Tibial artery (tissue), 4 donors: ENCODE results near the gene SPINK1.

Experiments
- DNase-seq, 2 donors: peaks; one replicate each; pipeline ENCODE4 v3.0.0-alpha.2; 2019
- H3K27ac ChIP-seq, 2 donors: fragments of 200-600 bp; sonication (generic) in 1 of 2; 1 replicate in 1 of 2; 2 replicates in 1 of 2; pipeline ENCODE4 v1.5.1; 2018 to 2019; ENCODE audit warnings: mild to moderate bottlenecking in 1 of 2
- H3K27me3 ChIP-seq, 2 donors: fragments of 200-600 bp; sonication (generic) in 1 of 2; one replicate each; pipeline versions ENCODE4 v1.5.1 to v1.6.0; 2016 to 2019
- H3K36me3 ChIP-seq, 3 donors: fragments of 200-600 bp; sonication (generic) in 2 of 3; one replicate each; pipeline ENCODE4 v1.5.1; 2016 to 2019; ENCODE audit warnings: mild to moderate bottlenecking in 2 of 3
- H3K4me1 ChIP-seq, 4 donors: fragments of 200-600 bp; sonication (generic) in 2 of 4; 1 replicate in 3 of 4; 2 replicates in 1 of 4; pipeline ENCODE4 v1.5.1; 2016 to 2019
- H3K4me3 ChIP-seq, 2 donors: fragments of 200-600 bp; sonication (generic) in 1 of 2; 1 replicate in 1 of 2; 2 replicates in 1 of 2; pipeline ENCODE4 v1.5.1; 2018 to 2019; ENCODE audit warnings: mild to moderate bottlenecking in 2 of 2
- H3K9me3 ChIP-seq, 3 donors: fragments of 200-600 bp; sonication (generic) in 1 of 3; one replicate each; pipeline ENCODE4 v1.5.1; 2016 to 2019
- CTCF ChIP-seq, 2 experiments: fragments of 200-600 bp in 1 of 2; fragments of 450-650 bp in 1 of 2; IDR thresholded peaks; one replicate each; pipeline ENCODE4 v1.5.1; 2017 to 2019; ENCODE audit warnings: antibody characterized with exemption in 2 of 2, mild to moderate bottlenecking in 1 of 2, moderate library complexity in 1 of 2
- intact Hi-C: fragments of 100-400 bp; cut with DNase I; formaldehyde crosslinking; loops from one replicate; pipeline ENCODE4 v1.15.0; 2023; ENCODE audit warnings: low total_unique reads

Gene SPINK1

DNA sequence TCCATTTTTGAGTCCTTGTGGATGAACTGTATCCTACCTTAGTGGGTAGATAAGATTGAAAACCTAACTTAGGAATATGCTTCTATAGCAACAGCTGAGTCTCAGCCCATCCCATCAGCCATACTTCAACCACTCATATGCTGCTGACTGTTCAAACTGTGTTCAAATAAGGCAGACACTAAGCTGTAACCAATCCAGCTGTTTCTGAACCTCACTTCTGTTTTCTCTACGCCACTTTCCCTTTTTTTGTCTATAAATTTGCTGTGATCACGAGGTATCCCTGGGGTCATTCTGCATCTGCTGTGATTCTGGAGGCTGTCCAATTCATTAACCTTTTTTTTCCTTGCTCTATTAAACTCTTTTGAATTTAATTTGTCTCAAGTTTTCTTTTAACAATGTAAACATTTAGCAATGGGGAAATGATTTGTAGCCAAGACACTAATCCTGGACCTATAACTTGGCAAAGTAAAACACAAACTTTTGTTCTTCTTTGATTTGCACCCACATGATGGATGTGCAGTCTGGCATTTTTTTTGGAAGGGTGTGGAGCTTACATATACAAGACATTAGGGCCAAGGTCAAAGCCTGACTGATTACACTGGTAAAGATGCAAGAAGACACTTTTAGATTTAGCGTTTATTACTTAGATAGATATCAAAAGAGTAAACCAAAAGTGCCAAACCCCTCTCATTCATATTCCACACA lies 32.1 kb upstream of the SPINK1 start:
- Histone ChIP-seq H3K27me3 (no peaks in the 10 kb centered on the region), H3K4me3 (no peak overlapping the region), H3K9me3 (no peaks in the 10 kb centered on the region), H3K27ac (no peak overlapping the region), H3K36me3 (no peaks in the 10 kb centered on the region), H3K4me1 (no peaks in the 10 kb centered on the region)
- TF ChIP-seq CTCF (IDR thresholded peaks at IDR 0.05) = no peak
- intact Hi-C loops = no loop called here
- DNase-seq = no peak

DNA sequence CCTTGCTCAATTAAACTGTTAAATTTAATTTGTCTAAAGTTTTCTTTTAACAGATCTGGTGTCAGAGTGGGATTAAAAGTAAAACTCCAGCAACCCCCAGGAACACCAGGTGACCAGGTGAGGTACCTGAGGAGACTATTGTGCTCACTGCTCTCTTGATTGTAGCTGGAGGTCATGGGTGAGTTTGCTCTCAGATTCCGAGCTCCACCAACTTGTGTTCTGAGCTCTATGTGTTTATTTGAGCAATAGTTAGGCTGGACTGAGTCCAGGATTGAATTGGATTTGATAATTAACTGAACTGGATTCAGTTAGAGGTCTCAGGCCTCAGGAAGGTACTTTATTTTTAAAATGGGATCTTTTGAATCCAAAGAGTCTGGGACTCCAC lies 29.2 kb upstream of the SPINK1 start:
- intact Hi-C loops = no loop called here

GRCh38 chr5:147859962-147860640 lies 28.6 kb upstream of the SPINK1 start:
- DNase-seq = no peak
- TF ChIP-seq CTCF (IDR thresholded peaks at IDR 0.05) = no peak
- no peaks in the 10 kb centered on the region for H3K4me1 ChIP-seq
- H3K27ac ChIP-seq = no peak overlapping the region
- no peak overlapping the region for H3K4me3 ChIP-seq
- intact Hi-C loops = no loop called here
- no peaks in the 10 kb centered on the region for H3K9me3 ChIP-seq
- no peaks in the 10 kb centered on the region for H3K27me3 ChIP-seq
- no peaks in the 10 kb centered on the region for H3K36me3 ChIP-seq

More for the DNA sequence above, 29.2 kb upstream of the SPINK1 start:
- no peak overlapping the region for H3K4me3 ChIP-seq
- no peaks in the 10 kb centered on the region for H3K4me1 ChIP-seq
- no peak for DNase-seq
- H3K36me3 ChIP-seq = no peaks in the 10 kb centered on the region
- H3K27ac ChIP-seq = no peak overlapping the region
- no peaks in the 10 kb centered on the region for H3K27me3 ChIP-seq
- no peak for TF ChIP-seq CTCF (IDR thresholded peaks at IDR 0.05)
- no peaks in the 10 kb centered on the region for H3K9me3 ChIP-seq

DNA sequence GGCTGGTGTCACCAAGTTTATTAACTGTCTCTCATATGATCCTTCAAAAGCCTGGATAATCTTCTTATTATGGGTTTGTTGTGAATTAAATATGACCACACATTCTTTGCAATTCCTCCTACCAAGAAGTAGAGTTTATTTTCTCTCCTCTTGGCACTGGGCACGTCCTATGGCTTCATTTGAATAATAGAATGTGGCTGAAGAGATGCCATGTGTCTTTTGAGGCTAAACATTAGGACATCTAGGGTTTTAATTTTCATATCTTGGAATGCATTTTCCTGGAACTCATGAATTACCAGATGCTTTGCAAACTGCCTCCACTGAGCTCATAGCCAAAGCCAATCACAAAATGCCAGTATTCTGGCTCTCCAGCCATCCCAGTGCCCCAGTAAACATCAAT lies 27.1 kb upstream of the SPINK1 start:
- Histone ChIP-seq H3K4me1 (no peaks in the 10 kb centered on the region), H3K9me3 (no peaks in the 10 kb centered on the region), H3K36me3 (no peaks in the 10 kb centered on the region), H3K27me3 (no peaks in the 10 kb centered on the region), H3K4me3 (no peak overlapping the region), H3K27ac (no peak overlapping the region)
- no peak for TF ChIP-seq CTCF (IDR thresholded peaks at IDR 0.05)
- DNase-seq = no peak
- intact Hi-C loops = no loop called here

DNA sequence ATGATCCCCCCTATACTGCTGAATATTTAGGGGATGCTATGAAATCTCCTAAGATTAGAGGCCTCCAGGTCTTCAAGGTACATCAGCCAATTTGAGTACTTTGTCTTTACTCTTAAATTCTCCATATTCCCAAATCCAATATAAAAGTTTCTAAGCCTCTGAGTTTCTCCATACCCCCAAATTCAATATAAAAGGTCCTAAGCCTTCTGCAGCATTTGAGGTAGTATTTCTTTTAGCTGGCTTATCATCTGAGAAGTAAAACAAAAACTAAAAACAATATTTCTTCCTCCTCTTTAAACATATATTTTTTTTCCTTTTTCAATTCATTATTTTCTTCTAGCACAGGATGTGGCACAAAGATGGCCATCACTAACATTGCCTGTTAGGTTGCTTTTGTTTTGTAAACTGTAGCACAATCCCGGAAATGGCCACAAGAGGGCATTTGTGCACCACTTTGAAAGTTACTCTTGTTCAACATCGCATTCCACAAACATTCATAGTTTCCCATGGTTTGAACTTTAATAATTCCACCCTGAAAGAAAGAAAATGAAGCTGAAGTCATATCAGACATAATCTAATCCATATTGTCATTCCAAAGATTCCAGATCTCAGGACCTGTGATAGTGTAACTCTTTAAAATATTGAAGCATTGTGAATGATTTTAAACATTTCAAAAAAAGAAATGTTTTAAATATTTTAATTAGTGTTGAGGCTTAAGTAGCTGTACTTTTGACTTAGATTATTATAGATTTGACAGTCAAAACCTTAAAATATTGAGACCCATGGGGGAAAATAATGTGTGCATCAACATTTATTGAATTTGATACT lies 26.0 kb upstream of the SPINK1 start:
- intact Hi-C loops = no loop called here
- DNase-seq = peak; percentile 69 to 73
- no peaks in the 10 kb centered on the region for H3K4me1 ChIP-seq

More for the DNA sequence above, 26.0 kb upstream of the SPINK1 start:
- no peak overlapping the region for H3K27ac ChIP-seq
- no peaks in the 10 kb centered on the region for H3K27me3 ChIP-seq
- no peaks in the 10 kb centered on the region for H3K36me3 ChIP-seq
- peak; percentile 75 for TF ChIP-seq CTCF (IDR thresholded peaks at IDR 0.05)
- no peaks in the 10 kb centered on the region for H3K9me3 ChIP-seq
- H3K4me3 ChIP-seq = no peak overlapping the region
